Activated T-helper 1 cell treated with anti-CD3 and anti-CD28 coated beads, Interleukin-12 subunit alpha, Interleukin-12 subunit beta, Interleukin-2, Interleukin-4 antibody, amounts not matched to agents 30 ng/mL and 10 ng/mL and 1 ng/mL, durations not matched to agents 14 hours and 24 hours and 36 hours (primary cell): ENCODE measurements around the gene MCC. TPM values are rescaled to one million over a fixed set of nuclear protein-coding genes. Genes with fewer than 3 reads are reported as not detected.

Source experiments
- DNase-seq: peaks from one replicate; pipeline ENCODE4 v3.0.0; 2021; ENCODE audit warnings: low spot score
- H3K27ac Mint-ChIP-seq: one replicate; pipeline ENCODE4 v1.8.0; 2021; ENCODE audit warnings: mild to moderate bottlenecking, mixed read lengths
- H3K27me3 Mint-ChIP-seq: one replicate; pipeline ENCODE4 v1.8.0; 2022; ENCODE audit warnings: mild to moderate bottlenecking, moderate library complexity, mixed read lengths; ENCODE audit not compliant: insufficient read depth
- H3K36me3 Mint-ChIP-seq: one replicate; pipeline ENCODE4 v1.8.0; 2021; ENCODE audit warnings: low read depth, mixed read lengths
- H3K4me1 Mint-ChIP-seq: one replicate; pipeline ENCODE4 v1.8.0; 2021; ENCODE audit warnings: low read depth, mixed read lengths
- H3K4me3 Mint-ChIP-seq: one replicate; pipeline ENCODE4 v1.8.0; 2021; ENCODE audit warnings: mild to moderate bottlenecking, moderate library complexity, mixed read lengths
- H3K9me3 Mint-ChIP-seq: one replicate; pipeline ENCODE4 v1.8.0; 2021; ENCODE audit warnings: mixed read lengths
- intact Hi-C: fragments of 100-400 bp; cut with micrococcal nuclease; formaldehyde crosslinking; loops from one replicate; pipeline ENCODE4 v1.15.1; 2024
- total RNA-seq: library from RNA; stranded (reverse); gene quantifications from 2 replicates; pipeline ENCODE4 v1.2.3, GENCODE V29; 2022

MCC gene
- total RNA-seq, 1 donor from 2014 or later = 1.3 TPM

- H3K9me3 Mint-ChIP-seq = no peaks in the 10 kb centered on the region
- H3K4me3 Mint-ChIP-seq = no peak overlapping the region
- peaks cover 26% of the 10 kb centered on the region for H3K27me3 Mint-ChIP-seq
- H3K27ac Mint-ChIP-seq = no peak overlapping the region
- intact Hi-C loops = no loop called here
- H3K4me1 Mint-ChIP-seq = no peaks in the 10 kb centered on the region
- H3K36me3 Mint-ChIP-seq = no peaks in the 10 kb centered on the region
- DNase-seq = no peak
Measured at GRCh38 chr5:113311301-113311700, 177.0 kb downstream of the MCC start.

DNA sequence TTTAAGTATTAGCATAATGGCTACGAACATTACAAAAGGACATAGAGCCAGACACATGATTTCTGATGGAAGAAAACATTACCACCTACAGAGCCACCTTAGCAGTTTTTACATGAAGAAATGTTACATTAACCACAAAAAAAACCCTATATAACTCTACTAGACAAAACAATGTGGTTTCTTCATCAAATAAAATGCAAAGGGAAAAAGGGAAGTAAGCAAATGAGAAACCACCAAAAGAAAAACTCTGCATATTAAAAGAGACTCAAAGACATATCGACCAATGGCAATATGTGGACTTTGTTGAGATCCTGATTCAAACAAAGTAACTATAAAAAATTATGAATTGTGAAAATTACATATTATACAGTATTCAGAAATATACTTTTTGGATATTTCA, 186.1 kb downstream of the MCC start:
- no peak overlapping the region for H3K4me3 Mint-ChIP-seq
- intact Hi-C loops = no loop called here
- H3K4me1 Mint-ChIP-seq = no peaks in the 10 kb centered on the region
- no peak for DNase-seq
- H3K9me3 Mint-ChIP-seq = no peaks in the 10 kb centered on the region
- H3K27me3 Mint-ChIP-seq = peaks cover 35% of the 10 kb centered on the region
- no peaks in the 10 kb centered on the region for H3K36me3 Mint-ChIP-seq
- no peak overlapping the region for H3K27ac Mint-ChIP-seq

GRCh38 chr5:113299591-113299990, 188.7 kb downstream of the MCC start:
- Mint-ChIP-seq H3K27me3 (peaks cover 49% of the 10 kb centered on the region), H3K9me3 (no peaks in the 10 kb centered on the region), H3K4me1 (peaks cover 9% of the 10 kb centered on the region), H3K36me3 (no peaks in the 10 kb centered on the region), H3K4me3 (no peak overlapping the region), H3K27ac (no peak overlapping the region)
- no peak for DNase-seq
- intact Hi-C loops = loop anchor here (10.0 kb wide), 1 partner anchor 435 kb away; the partner anchor contains the start of gene SRP19

- peaks cover 3% of the 10 kb centered on the region for H3K36me3 Mint-ChIP-seq
- H3K27ac Mint-ChIP-seq = no peak overlapping the region
- no peak overlapping the region for H3K4me3 Mint-ChIP-seq
- no peak for DNase-seq
- intact Hi-C loops = loop anchor here (10.0 kb wide), 1 partner anchor 432 kb away; the partner anchor contains the start of gene SRP19
- H3K9me3 Mint-ChIP-seq = no peaks in the 10 kb centered on the region
- H3K27me3 Mint-ChIP-seq = peaks cover 54% of the 10 kb centered on the region
- peaks cover 18% of the 10 kb centered on the region for H3K4me1 Mint-ChIP-seq
Measured at GRCh38 chr5:113296676-113297075, 191.6 kb downstream of the MCC start.

DNA sequence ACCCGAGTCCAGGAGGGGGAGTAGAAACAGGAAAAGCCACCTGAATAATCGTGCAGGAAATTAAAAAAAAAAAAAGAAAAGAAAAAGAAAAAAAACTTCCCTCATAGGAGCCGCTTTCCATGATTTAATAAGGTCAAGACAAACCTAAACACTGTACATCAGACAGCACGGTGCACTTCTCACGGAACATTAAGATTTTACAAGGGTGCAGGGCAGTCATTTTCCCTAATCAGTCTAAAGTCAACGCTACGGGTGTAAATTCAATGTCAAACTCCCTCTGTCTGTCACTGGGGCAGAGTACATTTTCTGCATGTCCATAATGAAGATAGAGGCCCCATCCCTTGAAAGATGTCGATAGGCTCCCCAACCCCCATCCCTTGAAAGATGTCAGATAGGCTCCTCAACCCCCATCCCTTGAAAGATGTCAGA, 193.1 kb downstream of the MCC start:
- no peak for DNase-seq
- H3K4me3 Mint-ChIP-seq = peak overlapping the region; percentile 89
- intact Hi-C loops = loop anchor here (10.0 kb wide), 1 partner anchor 430 kb away; the partner anchor contains the start of gene SRP19
- H3K27me3 Mint-ChIP-seq = peaks cover 66% of the 10 kb centered on the region
- H3K27ac Mint-ChIP-seq = no peak overlapping the region
- no peaks in the 10 kb centered on the region for H3K9me3 Mint-ChIP-seq
- peaks cover 3% of the 10 kb centered on the region for H3K36me3 Mint-ChIP-seq
- H3K4me1 Mint-ChIP-seq = peaks cover 18% of the 10 kb centered on the region

DNA sequence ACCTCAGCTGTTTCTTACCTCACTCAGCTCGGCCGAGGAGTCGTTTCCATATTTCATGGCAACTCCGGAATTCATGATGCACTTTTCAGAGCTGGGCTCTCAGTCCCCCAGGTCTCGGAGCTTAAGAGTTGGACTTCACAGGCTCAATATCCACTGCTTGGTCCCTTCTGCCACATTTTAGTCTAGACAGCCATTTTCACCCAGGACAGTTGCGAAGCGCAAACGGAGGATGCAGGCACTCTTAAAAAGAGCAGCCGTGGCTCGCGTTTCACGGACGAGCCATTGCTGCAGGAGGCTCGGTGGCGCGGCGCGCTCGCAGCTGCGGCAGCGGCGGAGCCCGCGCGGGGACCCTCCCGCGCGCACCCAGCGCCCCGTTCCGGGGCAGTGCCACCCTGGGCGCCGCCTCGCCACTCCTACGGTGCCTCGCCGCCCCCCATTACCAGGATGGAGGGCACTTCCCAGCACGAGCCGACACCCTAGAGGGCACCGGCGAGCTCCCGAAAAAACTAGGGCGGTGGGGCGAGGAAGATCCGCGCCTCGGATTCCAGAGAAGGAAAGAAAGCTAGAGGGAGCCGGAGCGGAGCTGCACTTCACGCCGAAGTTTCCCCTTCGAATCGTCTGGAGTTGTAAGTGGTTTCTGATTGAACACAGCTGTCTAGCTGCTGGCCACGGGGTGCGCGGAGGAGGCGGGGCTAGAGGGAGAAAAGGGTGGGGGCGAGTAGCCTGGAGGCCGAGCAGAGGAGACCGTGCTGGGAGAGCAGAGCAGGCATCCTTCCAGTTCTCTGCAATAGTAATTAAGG, 193.7 kb downstream of the MCC start:
- intact Hi-C loops = loop anchor here (1.0 to 10.0 kb wide), 6 partner anchors 220 to 587 kb away; partner anchors contain the start of genes DCP2 and SRP19
- Mint-ChIP-seq H3K27ac (peak overlapping the region; percentile 8), H3K9me3 (no peaks in the 10 kb centered on the region)

DNA sequence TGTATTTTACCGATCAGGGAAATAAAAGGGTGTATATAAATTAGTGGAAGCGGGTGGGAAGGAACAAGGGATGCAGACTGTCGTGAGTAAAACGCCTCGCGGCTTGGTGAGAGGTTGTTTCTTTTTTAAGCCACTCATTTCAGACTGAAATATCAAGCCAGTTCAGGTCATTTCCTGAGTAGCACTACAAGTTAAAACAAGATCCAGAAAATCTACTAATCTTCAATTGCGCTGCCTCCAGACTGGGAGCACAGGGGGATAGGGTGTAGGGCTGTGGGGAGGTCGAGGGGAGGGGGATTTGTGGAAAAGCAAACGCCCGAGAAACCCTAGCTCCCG, 194.3 kb downstream of the MCC start:
- Mint-ChIP-seq H3K36me3 (peaks cover 3% of the 10 kb centered on the region), H3K4me1 (peaks cover 18% of the 10 kb centered on the region), H3K27me3 (peaks cover 69% of the 10 kb centered on the region), H3K4me3 (peak overlapping the region; percentile 89), H3K9me3 (no peaks in the 10 kb centered on the region), H3K27ac (peak overlapping the region; percentile 45)
- intact Hi-C loops = loop anchor here (1.0 to 10.0 kb wide), 6 partner anchors 220 to 587 kb away; partner anchors contain the start of genes DCP2 and SRP19
- no peak for DNase-seq

More for the DNA sequence above, 193.7 kb downstream of the MCC start:
- peaks cover 69% of the 10 kb centered on the region for H3K27me3 Mint-ChIP-seq
- peaks cover 18% of the 10 kb centered on the region for H3K4me1 Mint-ChIP-seq
- DNase-seq = peak; percentile 62
- peaks cover 3% of the 10 kb centered on the region for H3K36me3 Mint-ChIP-seq
- H3K4me3 Mint-ChIP-seq = peak overlapping the region; percentile 89

- Mint-ChIP-seq H3K36me3 (peaks cover 3% of the 10 kb centered on the region), H3K9me3 (no peaks in the 10 kb centered on the region), H3K27me3 (peaks cover 69% of the 10 kb centered on the region), H3K27ac (no peak overlapping the region), H3K4me3 (peak overlapping the region; percentile 89), H3K4me1 (peaks cover 18% of the 10 kb centered on the region)
- DNase-seq = no peak
- intact Hi-C loops = loop anchor here (5.0 to 10.0 kb wide), 3 partner anchors 231 to 429 kb away; partner anchors contain the start of genes DCP2 and SRP19
Measured at GRCh38 chr5:113293068-113293974, 194.9 kb downstream of the MCC start.

DNA sequence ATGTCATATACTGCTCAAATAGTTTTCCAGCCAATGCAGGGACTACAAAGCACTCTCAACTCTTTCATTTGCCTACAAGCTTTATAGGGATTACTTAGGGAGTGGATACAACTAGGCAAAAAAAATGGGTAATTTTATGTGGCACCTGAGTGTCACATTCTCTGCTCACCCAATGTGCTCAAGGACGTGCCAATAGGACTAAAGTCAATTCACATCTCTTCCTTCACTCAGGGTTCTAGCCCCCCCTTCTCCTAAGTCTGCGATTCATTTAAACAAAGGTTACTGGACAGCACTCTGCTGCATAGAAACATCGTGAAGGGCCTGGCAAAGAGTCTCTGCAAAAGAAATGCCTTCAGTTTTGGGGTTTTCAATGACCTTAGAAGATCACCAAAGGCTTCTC, 195.8 kb downstream of the MCC start:
- no peaks in the 10 kb centered on the region for H3K9me3 Mint-ChIP-seq
- DNase-seq = no peak
- peaks cover 3% of the 10 kb centered on the region for H3K36me3 Mint-ChIP-seq
- intact Hi-C loops = loop anchor here (5.0 to 10.0 kb wide), 3 partner anchors 230 to 428 kb away; partner anchors contain the start of genes DCP2 and SRP19
- H3K4me1 Mint-ChIP-seq = peaks cover 18% of the 10 kb centered on the region
- H3K27me3 Mint-ChIP-seq = peaks cover 63% of the 10 kb centered on the region
- H3K27ac Mint-ChIP-seq = no peak overlapping the region
- H3K4me3 Mint-ChIP-seq = no peak overlapping the region

DNA sequence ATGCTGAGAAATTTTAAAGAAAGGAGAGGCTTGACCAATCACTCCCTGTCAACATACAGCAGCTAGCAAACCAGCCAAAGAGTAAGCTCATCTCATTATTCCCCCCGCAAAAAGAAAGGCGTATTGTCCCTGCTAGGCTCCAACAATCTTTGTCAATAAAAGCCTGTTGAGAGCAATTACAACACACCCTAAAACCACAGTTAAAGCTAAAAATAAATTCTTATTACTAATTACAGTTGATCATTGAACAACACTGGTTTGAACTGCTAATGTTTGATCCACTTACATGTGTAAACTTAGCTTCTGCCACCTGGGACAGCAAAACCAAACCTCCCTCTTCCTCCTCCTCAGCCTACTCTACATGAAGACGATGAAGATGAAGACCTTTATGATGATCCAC, 204.7 kb downstream of the MCC start:
- no peaks in the 10 kb centered on the region for H3K36me3 Mint-ChIP-seq
- H3K9me3 Mint-ChIP-seq = no peaks in the 10 kb centered on the region
- no peak overlapping the region for H3K4me3 Mint-ChIP-seq
- peaks cover 4% of the 10 kb centered on the region for H3K4me1 Mint-ChIP-seq
- DNase-seq = no peak
- peaks cover 13% of the 10 kb centered on the region for H3K27me3 Mint-ChIP-seq
- intact Hi-C loops = no loop called here
- H3K27ac Mint-ChIP-seq = no peak overlapping the region

GRCh38 chr5:113282472-113282871, 205.8 kb downstream of the MCC start:
- DNase-seq = no peak
- H3K27me3 Mint-ChIP-seq = peaks cover 13% of the 10 kb centered on the region
- peaks cover 4% of the 10 kb centered on the region for H3K4me1 Mint-ChIP-seq
- no peaks in the 10 kb centered on the region for H3K36me3 Mint-ChIP-seq
- intact Hi-C loops = no loop called here
- no peak overlapping the region for H3K27ac Mint-ChIP-seq
- no peaks in the 10 kb centered on the region for H3K9me3 Mint-ChIP-seq
- H3K4me3 Mint-ChIP-seq = no peak overlapping the region

GRCh38 chr5:113281194-113281593, 207.1 kb downstream of the MCC start:
- Mint-ChIP-seq H3K27me3 (peaks cover 5% of the 10 kb centered on the region), H3K36me3 (no peaks in the 10 kb centered on the region), H3K9me3 (no peaks in the 10 kb centered on the region), H3K27ac (no peak overlapping the region), H3K4me1 (peaks cover 4% of the 10 kb centered on the region), H3K4me3 (no peak overlapping the region)
- intact Hi-C loops = no loop called here
- no peak for DNase-seq
